Activated CD4-positive, alpha-beta T cell treated with anti-CD3 and anti-CD28 coated beads, Interleukin-10, Interleukin-2, amounts not matched to agents 100 ng/mL and 50 ng/mL, durations not matched to agents 16 hours and 8 hours (primary cell): Measurements from ENCODE around the gene CFDP1.

Source experiments
- DNase-seq: peaks from one replicate; pipeline ENCODE4 v3.0.0-alpha.2; 2020

CFDP1 gene

GRCh38 chr16:75371171-75371570, 62.1 kb downstream of the CFDP1 start:
- DNase-seq, result no peak

GRCh38 chr16:75364286-75364791, 69.0 kb downstream of the CFDP1 start:
- DNase-seq, result no peak

DNA sequence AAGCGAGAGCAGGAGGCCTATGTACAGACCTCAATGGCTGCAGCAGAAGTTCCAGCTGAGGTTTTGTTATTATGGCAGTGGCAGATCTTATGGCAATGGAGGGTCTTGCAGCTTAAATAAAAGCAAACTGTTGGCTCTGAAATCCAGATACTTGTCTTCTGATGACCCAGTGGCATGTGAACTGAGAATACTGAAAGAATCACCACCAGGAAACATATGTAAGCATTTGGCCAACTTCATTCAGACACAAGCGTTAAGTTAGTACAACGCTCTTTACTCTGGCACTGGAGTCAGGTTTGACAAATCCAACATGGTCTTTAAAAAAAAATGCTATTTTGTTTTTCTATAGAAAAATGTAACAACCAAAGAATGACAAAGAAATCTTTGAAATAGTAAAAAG, 70.5 kb downstream of the CFDP1 start:
- DNase-seq, result no peak

- no peak for DNase-seq
These were observed 71.4 kb downstream of the CFDP1 start for GRCh38 chr16:75361936-75362335.

GRCh38 chr16:75354170-75354569, 79.1 kb downstream of the CFDP1 start:
- DNase-seq, result no peak

DNA sequence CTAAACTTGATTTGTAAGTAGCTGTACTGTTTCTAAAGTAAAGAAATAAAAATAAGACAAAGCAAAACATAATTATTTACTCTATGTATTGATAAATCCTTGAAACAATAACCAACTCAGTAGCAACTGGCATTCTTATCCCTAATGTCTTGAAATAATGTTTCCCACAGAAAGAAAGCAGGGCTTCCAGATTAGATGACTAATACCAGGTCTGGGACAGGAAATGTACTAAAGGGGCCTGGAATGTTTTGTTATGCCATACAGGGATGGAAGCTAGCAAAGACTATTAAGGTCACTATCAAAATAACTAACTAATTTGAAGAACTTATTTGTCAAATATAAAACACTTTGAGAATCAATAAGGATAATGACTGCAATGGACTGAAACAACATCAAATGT, 82.1 kb downstream of the CFDP1 start:
- DNase-seq, result no peak

- no peak for DNase-seq
These were observed 87.6 kb downstream of the CFDP1 start for GRCh38 chr16:75345711-75346110.

DNA sequence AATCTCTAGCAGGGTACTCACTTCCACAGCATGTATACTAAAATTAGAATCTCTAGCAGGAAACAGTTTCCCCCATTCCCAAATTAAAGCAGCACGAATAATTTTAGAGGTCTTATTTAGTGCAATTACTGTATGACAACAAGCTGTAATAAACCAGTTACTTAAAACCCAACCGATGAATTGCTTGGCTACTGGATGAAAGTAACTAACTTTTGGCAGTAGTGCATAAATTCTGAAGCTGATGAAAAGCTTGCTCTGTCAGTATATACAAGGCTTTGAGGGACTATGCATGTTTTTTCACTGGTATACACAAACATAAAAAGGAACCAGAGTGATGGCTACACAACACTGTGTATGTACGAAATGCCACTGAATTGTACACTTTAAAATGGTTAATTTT, 89.4 kb downstream of the CFDP1 start:
- no peak for DNase-seq

DNA sequence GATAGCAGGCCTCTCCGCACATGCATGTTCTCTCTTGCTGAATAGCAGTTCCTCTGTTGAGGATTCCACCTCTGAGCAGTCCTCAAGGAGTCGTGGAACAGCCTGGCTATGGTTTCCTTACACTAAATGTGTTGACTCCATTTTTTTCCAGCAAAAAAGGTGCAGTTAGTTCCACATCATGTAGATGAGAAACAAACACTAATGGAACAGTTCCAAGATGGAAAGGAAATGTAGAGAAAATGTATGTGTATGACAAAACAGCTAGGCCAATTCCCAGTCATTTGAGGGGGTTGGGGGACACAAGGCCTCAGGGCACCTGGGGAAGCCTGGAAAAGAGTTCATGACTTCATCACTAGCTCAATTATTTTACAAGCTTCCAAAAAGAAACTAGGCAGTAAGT, 90.0 kb downstream of the CFDP1 start:
- DNase-seq, result no peak

- DNase-seq, result no peak
These were observed 90.9 kb downstream of the CFDP1 start for GRCh38 chr16:75342308-75342811.

DNA sequence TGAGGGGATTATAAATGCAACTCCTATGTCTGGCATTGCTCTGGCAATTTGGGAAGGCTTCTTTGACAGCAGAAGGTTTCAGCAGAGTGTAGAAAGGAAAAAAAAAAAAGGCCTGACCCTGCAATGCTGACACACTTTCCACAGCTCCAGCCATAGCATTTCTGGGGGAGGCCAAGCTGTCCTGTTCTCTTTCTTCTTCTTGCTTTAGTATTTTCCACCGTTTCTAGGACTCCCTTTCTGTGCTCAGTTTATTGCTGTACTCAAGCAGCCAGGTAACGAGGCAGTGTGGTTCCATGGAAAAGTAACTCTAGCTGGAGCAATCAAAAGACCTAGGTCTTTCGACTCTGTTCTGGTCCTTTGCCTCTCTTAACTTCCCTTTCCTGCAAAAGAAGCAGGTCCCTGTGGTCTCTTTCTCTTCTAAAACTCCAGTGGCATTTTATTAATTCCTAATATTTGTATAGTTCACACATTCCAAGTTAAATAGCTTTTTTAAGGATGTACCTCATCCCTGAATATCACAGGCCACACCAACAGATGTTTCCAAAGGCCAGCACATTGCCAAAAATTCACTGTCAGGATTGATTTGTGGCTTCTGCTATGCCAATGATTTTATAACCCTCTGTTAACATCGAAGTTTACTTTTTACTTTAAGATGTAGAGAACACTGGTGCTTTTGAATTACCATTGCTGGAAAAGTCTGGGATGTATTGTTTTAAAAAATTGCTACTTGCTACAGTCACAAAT, 91.6 kb downstream of the CFDP1 start:
- no peak for DNase-seq

DNA sequence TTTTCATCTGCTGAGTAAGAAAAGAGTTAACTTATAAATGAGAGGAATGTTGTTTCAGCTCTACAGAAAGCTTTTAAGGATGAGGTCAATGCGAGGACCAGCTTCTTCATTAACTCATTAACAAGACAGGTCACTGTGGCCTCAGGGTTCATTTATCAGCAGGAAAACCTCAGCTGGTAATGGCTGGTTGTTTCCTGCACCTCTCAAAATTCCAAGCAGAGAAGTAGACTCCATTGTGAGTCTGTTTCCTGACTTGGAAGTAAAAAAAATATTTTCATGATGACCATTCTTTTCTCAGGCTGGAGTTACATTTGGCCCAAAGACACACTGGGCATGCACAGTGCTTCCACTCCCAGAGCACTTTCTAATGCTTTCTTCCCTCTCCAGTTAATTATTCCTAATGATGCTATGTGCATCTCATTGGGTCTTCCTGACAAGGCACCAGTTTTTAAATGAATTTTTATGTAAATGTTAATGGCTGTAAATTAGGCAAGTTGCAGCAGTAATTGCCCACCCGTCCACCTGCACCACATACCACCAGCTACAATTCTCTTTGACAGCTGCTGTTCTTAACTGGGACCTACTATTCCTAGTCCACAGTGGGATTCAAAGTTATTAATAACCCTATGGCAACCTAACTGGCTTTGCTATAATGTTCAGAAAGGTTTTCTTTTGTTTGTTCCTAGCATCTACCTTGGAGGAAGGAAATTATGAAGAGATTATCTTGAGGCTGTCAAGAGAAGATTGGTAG, 92.4 kb downstream of the CFDP1 start:
- no peak for DNase-seq

- no peak for DNase-seq
These were observed 95.9 kb downstream of the CFDP1 start for GRCh38 chr16:75337430-75337829.

DNA sequence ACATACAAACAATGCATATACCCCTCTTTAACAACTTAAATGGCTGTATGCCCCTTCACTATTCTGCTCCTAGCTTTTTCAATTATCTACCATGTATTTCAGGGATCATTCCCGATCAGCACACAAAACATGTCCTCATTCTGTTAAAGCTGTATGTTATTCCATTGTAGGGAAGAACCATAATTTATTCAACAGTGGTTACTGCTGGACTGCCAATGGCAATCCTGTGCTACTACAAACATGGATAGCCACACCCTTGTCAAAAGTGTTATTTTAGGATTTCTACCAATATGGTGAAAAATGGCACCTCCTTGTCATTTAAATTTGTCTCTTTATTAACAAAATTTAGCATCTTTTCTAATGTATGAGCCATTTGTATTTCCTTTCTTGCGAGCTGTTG, 96.8 kb downstream of the CFDP1 start:
- DNase-seq, result no peak

GRCh38 chr16:75333721-75334163, 99.6 kb downstream of the CFDP1 start:
- DNase-seq, result no peak

- no peak for DNase-seq
These were observed 103.4 kb downstream of the CFDP1 start for GRCh38 chr16:75329943-75330342.

DNA sequence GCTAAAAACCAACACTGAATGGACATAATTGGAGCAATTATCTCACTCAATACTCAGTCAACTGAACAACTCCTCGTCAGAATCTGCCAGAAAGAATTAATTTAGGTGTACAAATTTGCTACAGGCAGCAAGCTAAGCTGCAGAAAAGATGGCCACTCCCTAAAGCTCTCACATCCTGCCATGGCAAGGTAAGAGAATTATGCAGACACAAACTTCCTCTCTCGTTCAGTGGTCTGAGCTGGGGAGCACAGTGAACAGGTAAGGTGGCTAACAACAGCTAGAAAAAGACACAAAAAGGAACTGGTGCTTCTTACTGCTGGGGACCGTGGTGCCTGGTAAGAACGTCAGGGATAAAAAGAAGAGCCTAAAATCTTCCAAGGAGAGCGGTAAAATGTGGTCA, 107.0 kb downstream of the CFDP1 start:
- no peak for DNase-seq

DNA sequence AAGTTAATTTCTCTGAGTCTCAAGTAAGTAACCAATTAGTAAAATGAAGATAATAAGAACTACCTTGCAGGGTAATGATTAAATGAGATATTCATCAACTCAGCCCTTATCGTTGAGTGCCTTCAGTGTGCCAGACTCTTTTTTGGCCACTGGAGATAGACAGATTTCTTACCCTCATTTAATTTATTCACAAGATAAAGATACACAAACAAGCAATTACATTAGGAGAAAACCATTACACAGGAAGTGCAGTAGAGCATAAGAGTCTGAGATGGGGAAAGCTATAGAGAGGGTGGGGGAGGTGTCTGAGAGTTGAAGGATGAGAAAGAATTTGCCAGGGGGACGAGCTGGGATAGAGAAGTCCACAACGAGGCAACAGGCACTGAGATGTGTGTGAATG, 109.4 kb downstream of the CFDP1 start:
- DNase-seq, result no peak

- no peak for DNase-seq
These were observed 110.1 kb downstream of the CFDP1 start for GRCh38 chr16:75323198-75323597.

GRCh38 chr16:75322740-75323139, 110.6 kb downstream of the CFDP1 start:
- no peak for DNase-seq

- DNase-seq, result no peak
These were observed 112.9 kb downstream of the CFDP1 start for GRCh38 chr16:75320435-75320834.

GRCh38 chr16:75319513-75320411, 113.5 kb downstream of the CFDP1 start:
- DNase-seq, result peak; percentile 57

GRCh38 chr16:75318737-75319136, 114.6 kb downstream of the CFDP1 start:
- peak; percentile 17 for DNase-seq
